GM12864 (cell line): Measurements from ENCODE around the gene SMARCA4.
"Not testable (repeated sequence)": the region's sequence is repeated elsewhere in the genome, so short reads cannot be mapped to it uniquely, and the experiment has no call there.

Experiments
- DNase-seq: peaks from one replicate; pipeline ENCODE4 v3.0.0-alpha.2; 2011; ENCODE audit warnings: low read depth
- H3K4me3 ChIP-seq: 2 replicates; pipeline ENCODE4 v1.5.1; 2011; ENCODE audit warnings: mild to moderate bottlenecking, low read depth, low read length, control low read depth
- TF ChIP-seq, protein P1 (sequence below): IDR thresholded peaks from 2 replicates; pipeline ENCODE4 v1.5.1; 2011; ENCODE audit warnings: low read depth, mild to moderate bottlenecking, moderate library complexity, low read length, control low read depth, inconsistent platforms; ENCODE audit errors: missing control alignments

The SMARCA4 gene

DNA sequence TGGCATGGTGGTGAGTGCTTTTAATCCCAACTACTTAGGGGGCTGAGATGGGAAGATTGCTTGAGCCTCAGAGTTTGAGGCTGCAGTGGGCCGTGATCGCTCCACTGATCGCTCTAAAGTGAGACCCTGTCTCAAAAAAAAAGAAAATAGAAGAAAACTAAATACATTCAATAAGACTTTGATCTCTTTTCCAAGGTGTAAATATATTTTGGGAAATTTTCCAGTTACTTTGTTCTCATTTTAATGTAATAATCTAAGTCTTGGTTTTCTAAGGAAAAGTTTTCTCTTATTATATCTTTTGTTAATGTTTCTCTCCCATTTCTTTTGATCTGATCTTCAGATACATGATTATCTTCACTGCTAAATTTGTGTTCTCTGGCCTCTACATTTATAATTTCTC is 138.0 kb downstream of the SMARCA4 start:
- no peak for DNase-seq
- H3K4me3 ChIP-seq = no peak overlapping the region
- TF ChIP-seq, protein P1, sequence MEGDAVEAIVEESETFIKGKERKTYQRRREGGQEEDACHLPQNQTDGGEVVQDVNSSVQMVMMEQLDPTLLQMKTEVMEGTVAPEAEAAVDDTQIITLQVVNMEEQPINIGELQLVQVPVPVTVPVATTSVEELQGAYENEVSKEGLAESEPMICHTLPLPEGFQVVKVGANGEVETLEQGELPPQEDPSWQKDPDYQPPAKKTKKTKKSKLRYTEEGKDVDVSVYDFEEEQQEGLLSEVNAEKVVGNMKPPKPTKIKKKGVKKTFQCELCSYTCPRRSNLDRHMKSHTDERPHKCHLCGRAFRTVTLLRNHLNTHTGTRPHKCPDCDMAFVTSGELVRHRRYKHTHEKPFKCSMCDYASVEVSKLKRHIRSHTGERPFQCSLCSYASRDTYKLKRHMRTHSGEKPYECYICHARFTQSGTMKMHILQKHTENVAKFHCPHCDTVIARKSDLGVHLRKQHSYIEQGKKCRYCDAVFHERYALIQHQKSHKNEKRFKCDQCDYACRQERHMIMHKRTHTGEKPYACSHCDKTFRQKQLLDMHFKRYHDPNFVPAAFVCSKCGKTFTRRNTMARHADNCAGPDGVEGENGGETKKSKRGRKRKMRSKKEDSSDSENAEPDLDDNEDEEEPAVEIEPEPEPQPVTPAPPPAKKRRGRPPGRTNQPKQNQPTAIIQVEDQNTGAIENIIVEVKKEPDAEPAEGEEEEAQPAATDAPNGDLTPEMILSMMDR = no peak

DNA sequence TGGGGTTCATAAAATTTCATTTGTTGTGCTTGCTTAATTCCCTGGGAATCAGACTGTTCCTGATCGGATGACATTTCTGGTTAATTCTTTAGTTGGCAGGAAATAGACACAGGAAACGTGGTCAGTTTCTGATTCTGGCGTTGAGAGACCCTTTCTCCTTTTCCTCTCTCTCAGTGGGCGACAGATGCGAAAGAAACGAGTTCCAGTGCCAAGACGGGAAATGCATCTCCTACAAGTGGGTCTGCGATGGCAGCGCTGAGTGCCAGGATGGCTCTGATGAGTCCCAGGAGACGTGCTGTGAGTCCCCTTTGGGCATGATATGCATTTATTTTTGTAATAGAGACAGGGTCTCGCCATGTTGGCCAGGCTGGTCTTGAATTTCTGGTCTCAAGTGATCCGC is 139.2 kb downstream of the SMARCA4 start:
- no peak for DNase-seq

GRCh38 chr19:11101057-11101456 is 140.2 kb downstream of the SMARCA4 start:
- H3K4me3 ChIP-seq = no peak overlapping the region
- TF ChIP-seq, protein P1 = no peak
- DNase-seq = no peak

More for the DNA sequence above, 139.2 kb downstream of the SMARCA4 start:
- no peak overlapping the region for H3K4me3 ChIP-seq
- TF ChIP-seq, protein P1 = no peak

DNA sequence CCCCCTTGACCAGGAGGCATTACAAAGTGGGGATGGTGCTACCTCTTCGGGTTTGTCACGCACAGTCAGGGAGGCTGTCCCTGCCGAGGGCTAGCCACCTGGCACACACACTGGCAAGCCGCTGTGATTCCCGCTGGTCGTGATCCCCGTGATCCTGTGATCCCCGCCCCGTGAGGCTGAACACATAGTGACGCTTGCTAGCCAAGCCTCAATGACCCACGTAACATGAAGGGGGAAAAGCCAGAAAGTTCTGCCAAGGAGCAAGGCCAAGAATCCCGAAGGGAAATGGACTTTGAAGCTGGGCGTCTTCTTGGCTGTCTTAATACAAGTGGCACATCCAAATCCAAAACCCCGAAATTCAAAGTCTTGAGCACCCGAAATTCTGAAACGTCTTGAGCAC is 142.1 kb downstream of the SMARCA4 start:
- no peak overlapping the region for H3K4me3 ChIP-seq
- TF ChIP-seq, protein P1 = no peak

DNA sequence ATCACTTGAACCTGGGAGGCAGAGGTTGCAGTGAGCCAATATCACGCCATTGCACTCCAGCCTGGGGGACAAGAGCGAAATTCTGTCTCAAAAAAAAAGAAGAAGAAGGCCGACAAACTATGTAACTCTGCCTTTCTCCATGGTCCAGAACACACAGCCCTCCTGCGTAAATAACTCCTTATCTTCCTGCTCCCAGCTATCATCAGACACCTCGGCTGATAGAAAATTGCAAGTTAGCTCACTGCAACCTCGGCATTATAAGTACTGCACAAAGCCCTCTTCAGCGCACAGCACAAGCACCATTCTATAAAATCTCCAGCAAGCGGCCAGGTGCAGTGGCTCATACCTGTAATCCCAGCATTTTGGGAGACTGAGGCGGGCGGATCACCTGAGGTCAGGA is 142.8 kb downstream of the SMARCA4 start:
- H3K4me3 ChIP-seq, DNase-seq: not testable (repeated sequence)

More for the DNA sequence above, 142.1 kb downstream of the SMARCA4 start:
- DNase-seq = no peak

DNA sequence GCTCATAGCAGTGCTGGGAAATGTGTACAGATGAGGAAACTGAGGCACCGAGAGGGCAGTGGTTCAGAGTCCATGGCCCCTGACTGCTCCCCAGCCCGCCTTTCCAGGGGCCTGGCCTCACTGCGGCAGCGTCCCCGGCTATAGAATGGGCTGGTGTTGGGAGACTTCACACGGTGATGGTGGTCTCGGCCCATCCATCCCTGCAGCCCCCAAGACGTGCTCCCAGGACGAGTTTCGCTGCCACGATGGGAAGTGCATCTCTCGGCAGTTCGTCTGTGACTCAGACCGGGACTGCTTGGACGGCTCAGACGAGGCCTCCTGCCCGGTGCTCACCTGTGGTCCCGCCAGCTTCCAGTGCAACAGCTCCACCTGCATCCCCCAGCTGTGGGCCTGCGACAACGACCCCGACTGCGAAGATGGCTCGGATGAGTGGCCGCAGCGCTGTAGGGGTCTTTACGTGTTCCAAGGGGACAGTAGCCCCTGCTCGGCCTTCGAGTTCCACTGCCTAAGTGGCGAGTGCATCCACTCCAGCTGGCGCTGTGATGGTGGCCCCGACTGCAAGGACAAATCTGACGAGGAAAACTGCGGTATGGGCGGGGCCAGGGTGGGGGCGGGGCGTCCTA is 144.3 kb downstream of the SMARCA4 start:
- DNase-seq = no peak
- TF ChIP-seq, protein P1 = no peak
- no peak overlapping the region for H3K4me3 ChIP-seq

GRCh38 chr19:11106477-11106876 is 145.6 kb downstream of the SMARCA4 start:
- H3K4me3 ChIP-seq = no peak overlapping the region
- DNase-seq = no peak
- TF ChIP-seq, protein P1 = no peak
